ENCODE results near the gene TROAP.
"Not testable (repeated sequence)": the region's sequence is repeated elsewhere in the genome, so short reads cannot be mapped to it uniquely, and the experiment has no call there.

Gene TROAP

GRCh38 chr12:49294086-49294803, 28.8 kb upstream of the TROAP start:
- in situ Hi-C loops (cut with HindIII; ENCODE audit: low sequenced_read_pairs) = no loop called here

GRCh38 chr12:49294804-49295081, 28.3 kb upstream of the TROAP start:
- in situ Hi-C loops (cut with HindIII; ENCODE audit: low sequenced_read_pairs) = no loop called here

DNA sequence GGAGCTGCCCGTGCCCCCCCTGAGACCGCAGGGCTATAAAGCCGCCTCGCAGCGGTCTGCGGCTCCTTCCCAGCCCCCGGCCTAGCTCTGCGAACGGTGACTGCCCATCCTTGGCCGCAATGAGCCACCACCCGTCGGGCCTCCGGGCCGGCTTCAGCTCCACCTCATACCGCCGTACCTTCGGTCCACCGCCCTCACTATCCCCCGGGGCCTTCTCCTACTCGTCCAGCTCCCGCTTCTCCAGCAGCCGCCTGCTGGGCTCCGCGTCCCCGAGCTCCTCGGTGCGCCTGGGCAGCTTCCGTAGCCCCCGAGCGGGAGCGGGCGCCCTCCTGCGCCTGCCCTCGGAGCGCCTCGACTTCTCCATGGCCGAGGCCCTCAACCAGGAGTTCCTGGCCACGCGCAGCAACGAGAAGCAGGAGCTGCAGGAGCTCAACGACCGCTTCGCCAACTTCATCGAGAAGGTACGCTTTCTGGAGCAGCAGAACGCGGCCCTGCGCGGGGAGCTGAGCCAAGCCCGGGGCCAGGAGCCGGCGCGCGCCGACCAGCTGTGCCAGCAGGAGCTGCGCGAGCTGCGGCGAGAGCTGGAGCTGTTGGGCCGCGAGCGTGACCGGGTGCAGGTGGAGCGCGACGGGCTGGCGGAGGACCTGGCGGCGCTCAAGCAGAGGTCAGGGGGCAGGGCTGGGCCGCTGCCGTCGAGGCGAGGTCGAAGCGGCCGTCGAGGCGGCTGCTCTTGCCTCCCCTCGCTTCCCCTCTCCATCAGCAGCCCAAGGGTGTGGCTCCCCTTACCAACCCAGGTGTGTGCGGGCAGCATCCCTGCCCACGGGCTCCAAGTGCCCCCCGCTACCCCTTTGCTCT, 27.7 kb upstream of the TROAP start, which contains the start of gene PRPH:
Gene PRPH (plus strand): TSS at position 66 of the 855 bp plus-strand sequence. CDS start 54 bp downstream, at position 120.
- in situ Hi-C loops (cut with HindIII; ENCODE audit: low sequenced_read_pairs) = no loop called here

DNA sequence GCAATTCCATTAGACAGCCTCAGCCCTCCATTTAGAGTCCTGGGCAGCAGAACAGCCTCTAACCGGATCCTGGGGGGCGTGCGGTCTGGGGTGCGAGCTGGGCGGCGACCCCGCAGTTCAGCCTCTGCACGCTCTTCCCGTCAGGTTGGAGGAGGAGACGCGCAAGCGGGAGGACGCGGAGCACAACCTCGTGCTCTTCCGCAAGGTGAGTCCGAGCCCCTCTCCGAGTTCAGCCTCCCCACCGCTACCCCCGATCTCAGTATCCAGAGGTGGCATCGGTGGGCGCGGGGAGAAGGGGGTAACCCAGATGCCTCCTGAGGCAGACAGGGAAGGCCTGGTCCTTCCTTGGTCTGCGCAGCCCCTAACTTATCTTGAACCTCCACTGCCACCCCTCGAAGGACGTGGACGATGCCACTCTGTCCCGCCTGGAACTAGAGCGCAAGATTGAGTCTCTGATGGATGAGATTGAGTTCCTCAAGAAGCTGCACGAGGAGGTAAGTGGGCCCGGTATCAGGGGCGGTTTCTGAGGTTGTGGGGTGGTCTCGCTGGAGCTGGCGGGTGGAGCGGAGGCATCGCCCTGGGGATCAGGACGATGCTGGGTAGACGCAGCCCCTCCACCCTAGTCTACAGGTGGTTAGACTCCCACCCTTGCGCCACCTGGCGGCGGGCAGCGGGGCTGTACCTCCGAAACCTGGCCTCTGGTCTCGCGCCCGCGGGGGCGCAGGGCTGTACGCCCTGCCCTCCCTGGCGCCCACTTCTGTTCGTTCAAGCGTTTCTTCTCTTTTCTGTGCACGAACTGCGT, 26.8 kb upstream of the TROAP start:
- in situ Hi-C loops (cut with HindIII; ENCODE audit: low sequenced_read_pairs) = no loop called here

DNA sequence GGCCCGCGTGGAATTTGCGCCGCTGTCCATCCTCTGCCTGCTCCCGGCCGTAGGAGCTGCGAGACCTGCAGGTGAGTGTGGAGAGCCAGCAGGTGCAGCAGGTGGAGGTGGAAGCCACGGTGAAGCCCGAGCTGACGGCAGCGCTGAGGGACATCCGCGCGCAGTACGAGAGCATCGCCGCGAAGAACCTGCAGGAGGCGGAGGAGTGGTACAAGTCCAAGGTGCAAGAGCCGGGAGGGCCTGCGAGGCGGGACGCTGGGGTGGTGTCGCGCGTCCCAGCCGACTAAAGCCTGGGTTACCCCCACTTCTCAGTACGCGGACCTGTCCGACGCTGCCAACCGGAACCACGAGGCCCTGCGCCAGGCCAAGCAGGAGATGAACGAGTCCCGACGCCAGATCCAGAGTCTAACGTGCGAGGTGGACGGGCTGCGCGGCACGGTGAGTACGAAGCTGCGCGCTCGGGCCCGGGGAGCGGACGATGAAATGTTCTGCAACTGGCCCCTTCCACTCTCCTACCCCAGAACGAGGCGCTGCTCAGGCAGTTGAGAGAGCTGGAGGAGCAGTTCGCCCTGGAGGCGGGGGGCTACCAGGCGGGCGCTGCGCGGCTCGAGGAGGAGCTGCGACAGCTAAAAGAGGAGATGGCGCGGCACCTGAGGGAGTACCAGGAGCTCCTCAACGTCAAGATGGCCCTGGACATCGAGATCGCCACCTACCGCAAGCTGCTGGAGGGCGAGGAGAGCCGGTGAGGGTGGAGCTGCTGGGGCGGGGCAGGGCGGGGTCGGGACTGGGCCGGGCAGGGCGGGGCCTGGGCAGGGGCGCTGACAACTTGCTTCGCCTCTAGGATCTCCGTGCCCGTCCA, 26.0 kb upstream of the TROAP start:
- in situ Hi-C loops (cut with HindIII; ENCODE audit: low sequenced_read_pairs) = no loop called here

- in situ Hi-C loops (cut with HindIII; ENCODE audit: low sequenced_read_pairs) = no loop called here
Observed at GRCh38 chr12:49297695-49298060, 25.4 kb upstream of the TROAP start.

DNA sequence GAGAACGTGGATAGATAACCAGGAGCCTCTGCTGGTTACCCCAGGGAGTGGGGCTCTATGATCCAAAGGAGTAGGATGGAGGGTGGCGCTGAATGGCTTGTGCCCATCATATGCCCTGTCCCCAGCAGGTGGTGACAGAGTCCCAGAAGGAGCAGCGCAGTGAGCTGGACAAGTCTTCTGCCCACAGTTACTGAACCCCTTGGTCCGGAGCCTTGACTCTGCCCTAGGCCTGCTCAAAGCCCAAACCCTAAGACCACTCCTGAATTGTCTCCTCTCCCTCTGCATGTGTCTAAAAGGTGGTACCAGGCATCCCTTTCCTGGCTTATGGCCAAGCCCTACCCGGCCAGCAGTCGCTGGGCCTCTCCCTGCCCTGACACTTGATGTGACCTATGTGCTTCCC, 24.9 kb upstream of the TROAP start:
- in situ Hi-C loops (cut with HindIII; ENCODE audit: low sequenced_read_pairs) = no loop called here

DNA sequence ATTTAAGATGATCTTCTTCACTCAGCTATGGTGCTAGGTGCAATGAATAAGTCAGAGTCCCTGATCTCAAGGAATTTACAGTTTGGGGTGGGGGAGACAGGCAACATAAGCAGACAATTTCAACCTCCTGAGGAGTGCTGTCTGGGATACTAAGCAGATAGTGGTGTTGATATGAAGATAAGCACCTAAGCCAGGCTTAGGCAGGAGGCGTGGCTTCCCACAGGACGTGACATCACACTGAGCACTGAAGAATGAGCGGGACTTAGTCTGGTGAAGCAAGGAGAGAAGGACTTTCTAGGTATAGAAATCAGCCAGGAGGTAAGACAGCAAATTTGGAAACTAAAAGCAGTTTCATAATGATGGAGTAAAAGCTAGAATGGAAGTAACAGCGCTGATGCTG, 21.3 kb upstream of the TROAP start:
- in situ Hi-C loops (cut with HindIII; ENCODE audit: low sequenced_read_pairs) = no loop called here

GRCh38 chr12:49304161-49304560, 18.9 kb upstream of the TROAP start:
- in situ Hi-C loops (cut with HindIII; ENCODE audit: low sequenced_read_pairs) = no loop called here

- in situ Hi-C loops (cut with HindIII; ENCODE audit: low sequenced_read_pairs) = no loop called here
Observed at GRCh38 chr12:49305762-49306510, 17.1 kb upstream of the TROAP start.

- in situ Hi-C loops (cut with HindIII; ENCODE audit: low sequenced_read_pairs) = no loop called here
Observed at GRCh38 chr12:49309386-49309785, 13.7 kb upstream of the TROAP start.

- in situ Hi-C loops (cut with HindIII; ENCODE audit: low sequenced_read_pairs) = not testable (repeated sequence)
Observed at GRCh38 chr12:49310451-49311000, 12.5 kb upstream of the TROAP start.

DNA sequence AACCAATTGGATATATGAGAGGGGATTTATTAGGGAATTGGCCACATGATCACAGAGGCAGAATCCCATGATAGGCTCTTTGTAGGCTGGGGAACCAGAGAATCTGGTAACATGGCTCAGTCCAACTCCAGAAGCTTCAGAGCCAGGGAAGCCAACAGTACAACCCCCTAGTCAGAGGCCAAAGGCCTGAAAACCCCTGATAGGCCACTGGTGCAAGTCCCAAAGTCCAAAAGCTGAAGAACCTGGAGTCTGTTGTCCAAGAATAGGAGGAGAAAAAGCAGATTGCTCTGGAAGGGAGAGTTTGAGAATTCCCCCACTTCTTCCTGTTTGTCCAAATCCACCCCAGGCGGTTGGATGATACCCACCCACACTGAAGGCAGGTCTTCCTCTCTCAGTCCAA, 8.2 kb upstream of the TROAP start:
- in situ Hi-C loops (cut with HindIII; ENCODE audit: low sequenced_read_pairs) = no loop called here

GRCh38 chr12:49317118-49317517, 5.9 kb upstream of the TROAP start:
- in situ Hi-C loops (cut with HindIII; ENCODE audit: low sequenced_read_pairs) = not testable (repeated sequence)

DNA sequence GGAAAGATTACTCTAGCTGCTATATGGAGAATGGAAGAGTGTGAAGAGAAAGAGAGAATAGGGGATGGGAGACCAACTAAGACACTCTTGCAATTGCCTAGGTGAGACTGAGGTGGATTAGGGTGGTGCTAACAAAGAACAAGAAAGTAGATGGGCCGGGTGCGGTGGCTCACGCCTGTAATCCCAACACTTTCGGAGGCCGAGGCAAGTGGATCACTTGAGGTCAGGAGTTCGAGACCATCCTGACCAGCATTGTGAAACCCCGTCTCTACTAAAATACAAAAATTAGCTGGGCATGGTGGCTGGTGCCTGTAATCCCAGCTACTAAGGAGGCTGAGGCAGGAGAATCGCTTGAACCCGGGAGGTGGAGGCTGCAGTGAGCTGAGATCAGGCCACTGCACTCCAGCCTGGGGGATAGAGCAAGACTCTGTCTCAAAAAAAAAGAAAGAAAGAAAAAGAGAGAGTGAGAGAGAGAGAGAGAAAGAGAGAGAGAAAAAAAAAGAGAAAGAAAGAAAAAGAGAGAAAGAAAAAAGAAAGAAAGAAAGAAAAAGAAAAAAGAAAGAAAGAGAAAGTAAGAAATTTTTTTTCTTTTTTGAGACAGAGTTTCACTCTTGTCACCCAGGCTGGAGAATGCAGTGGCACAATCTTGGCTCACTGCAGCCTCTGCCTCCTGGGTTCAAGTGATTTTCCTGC, 2.5 kb upstream of the TROAP start:
- in situ Hi-C loops (cut with HindIII; ENCODE audit: low sequenced_read_pairs) = not testable (repeated sequence)

DNA sequence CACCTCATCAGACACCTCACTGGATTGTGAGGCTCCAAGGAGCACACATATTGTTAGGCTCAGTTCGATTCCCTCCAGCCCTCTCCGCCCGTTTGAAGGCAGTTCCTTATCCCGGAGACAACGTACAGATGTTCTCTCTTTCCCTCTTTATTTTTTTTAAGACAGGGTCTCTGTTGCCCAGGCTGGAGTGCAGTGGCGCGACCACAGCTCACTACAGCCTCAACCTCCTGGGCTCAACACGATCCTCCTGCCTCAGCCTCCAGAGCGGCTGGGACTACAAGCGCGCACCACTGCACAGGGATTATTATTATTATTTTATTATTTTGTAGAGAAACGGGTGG, 718 bp upstream of the TROAP start:
- in situ Hi-C loops (cut with HindIII; ENCODE audit: low sequenced_read_pairs) = no loop called here

GRCh38 chr12:49323524-49324097, 556 bp downstream of the TROAP start:
- in situ Hi-C loops (cut with HindIII; ENCODE audit: low sequenced_read_pairs) = no loop called here

- in situ Hi-C loops (cut with HindIII; ENCODE audit: low sequenced_read_pairs) = no loop called here
Observed at GRCh38 chr12:49325606-49326005, 2.6 kb downstream of the TROAP start.

- in situ Hi-C loops (cut with HindIII; ENCODE audit: low sequenced_read_pairs) = no loop called here
Observed at GRCh38 chr12:49327368-49327767, 4.3 kb downstream of the TROAP start.
